Mesothelial cell of epicardium (in vitro differentiated cells): Measurements from ENCODE around the gene MBLAC2. TPM values are rescaled to one million over a fixed set of nuclear protein-coding genes. Genes with fewer than 3 reads are reported as not detected.
A peak's percentile ranks its signal among the peaks of the same experiment; 100 is the strongest.

Source experiments
- DNase-seq, 2 experiments: peaks; one replicate each; pipeline ENCODE4 v3.0.0; 2021; ENCODE audit warnings: low spot score in 2 of 2; ENCODE audit not compliant: unreplicated experiment in 2 of 2
- H3K27ac Mint-ChIP-seq: 2 replicates; pipeline ENCODE4 v1.8.0; 2021; ENCODE audit warnings: mixed read lengths
- H3K27me3 Mint-ChIP-seq: 2 replicates; pipeline ENCODE4 v1.8.0; 2021; ENCODE audit warnings: low read depth, mixed read lengths
- H3K36me3 Mint-ChIP-seq: 2 replicates; pipeline ENCODE4 v1.8.0; 2021; ENCODE audit warnings: mixed read lengths
- H3K4me1 Mint-ChIP-seq: 2 replicates; pipeline ENCODE4 v1.8.0; 2021; ENCODE audit warnings: mixed read lengths
- H3K4me3 Mint-ChIP-seq: 2 replicates; pipeline ENCODE4 v1.8.0; 2021; ENCODE audit warnings: mild to moderate bottlenecking, moderate library complexity, mixed read lengths
- H3K9me3 Mint-ChIP-seq: 2 replicates; pipeline ENCODE4 v1.8.0; 2021; ENCODE audit warnings: mixed read lengths
- total RNA-seq: library from RNA; stranded (reverse); gene quantifications from 3 replicates; pipeline ENCODE4 v1.2.1, GENCODE V29; 2021
- TF ChIP-seq, protein P1 (sequence below): fragments of 200-600 bp; sonication (generic); IDR thresholded peaks from one replicate; pipeline ENCODE4 v1.5.0; 2021; ENCODE audit warnings: antibody characterized with exemption; ENCODE audit not compliant: unreplicated experiment

MBLAC2 gene
- 5.0 to 5.2 TPM (median 5.1 TPM) in 3 replicates for total RNA-seq

DNA sequence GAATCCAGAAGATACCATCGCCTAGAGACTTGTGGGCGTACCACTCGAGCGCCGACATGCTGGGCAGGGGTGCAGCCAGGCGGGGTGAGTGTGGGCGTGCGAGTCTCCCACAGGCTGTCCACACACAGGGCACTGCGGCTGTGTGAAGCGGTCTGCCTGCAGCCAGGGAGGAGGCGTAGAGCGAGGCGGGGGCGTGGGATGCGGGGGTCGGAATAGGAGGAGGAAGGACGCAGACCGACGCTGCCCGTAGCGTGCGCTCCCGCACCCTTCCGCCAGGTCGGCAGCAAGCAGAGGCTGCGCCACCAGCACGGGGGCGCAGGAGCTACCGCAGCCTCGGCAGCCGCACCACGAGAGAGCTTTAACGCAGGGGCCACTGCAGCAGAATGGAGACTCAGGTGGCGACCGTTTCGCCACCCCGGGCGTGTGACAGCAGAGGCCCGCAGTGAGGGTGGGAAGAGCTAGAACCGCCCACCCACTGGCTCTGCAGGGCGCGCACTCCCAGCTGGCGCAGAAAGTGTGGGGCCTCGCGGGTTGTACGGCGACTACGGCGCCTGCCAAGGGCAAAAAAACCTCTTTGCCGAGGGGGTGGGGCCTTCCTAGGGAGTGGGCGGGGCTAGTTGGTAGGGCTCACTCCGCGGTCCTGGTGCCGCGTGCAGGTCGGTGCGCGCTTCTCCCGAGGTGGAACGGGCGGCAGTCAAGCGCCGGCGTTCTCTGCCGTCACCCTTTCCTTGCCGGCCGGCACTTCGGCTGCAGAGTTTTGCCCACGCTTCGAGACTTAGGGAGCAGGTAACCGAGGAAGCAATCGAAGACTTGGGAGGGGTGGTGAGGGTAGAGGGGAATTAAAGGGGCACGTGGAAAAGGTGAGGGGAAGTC, at the start of gene MBLAC2, which contains the start of gene POLR3G:
MBLAC2 (minus strand) TSS at position 537 of the 873 bp plus-strand sequence; CDS start at position 58, 479 bp downstream.
POLR3G (plus strand) TSS at position 630 of the 873 bp plus-strand sequence. CDS start 10,704 bp downstream, outside the sequence.
- peak; percentile 81 to 92 for DNase-seq
- Mint-ChIP-seq H3K4me3 (peak within 1 kb of the TSS; percentile 93), H3K27me3 (peaks cover 5% of the 10 kb centered on the region), H3K9me3 (peaks cover 1% of the 10 kb centered on the region), H3K4me1 (peaks cover 26% of the 10 kb centered on the region), H3K36me3 (peaks cover under 1% of the 10 kb centered on the region), H3K27ac (peak within 1 kb of the TSS; percentile 91)
- TF ChIP-seq, protein P1, sequence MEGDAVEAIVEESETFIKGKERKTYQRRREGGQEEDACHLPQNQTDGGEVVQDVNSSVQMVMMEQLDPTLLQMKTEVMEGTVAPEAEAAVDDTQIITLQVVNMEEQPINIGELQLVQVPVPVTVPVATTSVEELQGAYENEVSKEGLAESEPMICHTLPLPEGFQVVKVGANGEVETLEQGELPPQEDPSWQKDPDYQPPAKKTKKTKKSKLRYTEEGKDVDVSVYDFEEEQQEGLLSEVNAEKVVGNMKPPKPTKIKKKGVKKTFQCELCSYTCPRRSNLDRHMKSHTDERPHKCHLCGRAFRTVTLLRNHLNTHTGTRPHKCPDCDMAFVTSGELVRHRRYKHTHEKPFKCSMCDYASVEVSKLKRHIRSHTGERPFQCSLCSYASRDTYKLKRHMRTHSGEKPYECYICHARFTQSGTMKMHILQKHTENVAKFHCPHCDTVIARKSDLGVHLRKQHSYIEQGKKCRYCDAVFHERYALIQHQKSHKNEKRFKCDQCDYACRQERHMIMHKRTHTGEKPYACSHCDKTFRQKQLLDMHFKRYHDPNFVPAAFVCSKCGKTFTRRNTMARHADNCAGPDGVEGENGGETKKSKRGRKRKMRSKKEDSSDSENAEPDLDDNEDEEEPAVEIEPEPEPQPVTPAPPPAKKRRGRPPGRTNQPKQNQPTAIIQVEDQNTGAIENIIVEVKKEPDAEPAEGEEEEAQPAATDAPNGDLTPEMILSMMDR, result peak; percentile 43

DNA sequence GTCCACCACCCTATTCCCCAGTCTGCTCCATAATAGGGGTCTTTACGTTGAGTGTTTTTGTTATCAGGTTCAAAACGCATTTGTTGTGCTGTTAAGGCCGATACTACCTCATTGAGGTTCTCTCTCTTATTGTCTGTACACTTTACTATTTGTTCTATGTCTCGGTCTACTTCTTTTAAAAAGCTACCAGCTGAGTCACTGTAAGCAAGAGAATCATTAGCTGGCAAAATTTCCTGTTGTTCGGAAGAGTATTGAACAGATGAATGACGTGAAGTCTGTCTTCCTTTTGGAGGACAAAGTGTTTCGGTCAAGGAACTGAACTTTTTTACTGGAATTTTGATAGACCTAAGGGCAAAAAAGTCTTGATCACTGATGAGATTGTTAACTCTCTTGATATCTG, 44.5 kb upstream of the MBLAC2 start:
- H3K27me3 Mint-ChIP-seq, result no peaks in the 10 kb centered on the region
- H3K27ac Mint-ChIP-seq, result no peak overlapping the region
- TF ChIP-seq, protein P1, result no peak
- H3K4me1 Mint-ChIP-seq, result no peaks in the 10 kb centered on the region
- H3K4me3 Mint-ChIP-seq, result no peak overlapping the region
- no peak for DNase-seq
- H3K36me3 Mint-ChIP-seq, result peaks cover 43% of the 10 kb centered on the region
- no peaks in the 10 kb centered on the region for H3K9me3 Mint-ChIP-seq

DNA sequence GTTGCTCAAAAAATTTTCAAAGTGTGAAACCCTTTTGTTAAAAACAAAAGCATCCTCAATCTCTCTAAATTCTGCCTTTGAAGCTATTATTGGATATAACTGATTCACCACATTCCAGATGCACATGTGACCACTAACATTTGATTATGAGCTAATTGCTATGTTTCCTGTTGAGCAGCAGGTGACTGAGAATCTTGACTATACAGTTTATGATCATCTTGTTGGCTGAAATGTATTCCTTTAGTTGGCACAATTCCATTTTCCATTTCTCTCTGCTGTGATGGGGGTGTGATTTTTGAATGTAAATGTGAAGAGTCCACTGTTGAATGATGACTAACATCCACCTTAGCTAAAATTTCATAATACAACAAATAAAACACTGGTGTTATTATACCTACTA, 44.1 kb upstream of the MBLAC2 start:
- DNase-seq, result no peak
- peaks cover 43% of the 10 kb centered on the region for H3K36me3 Mint-ChIP-seq
- no peaks in the 10 kb centered on the region for H3K9me3 Mint-ChIP-seq
- H3K27me3 Mint-ChIP-seq, result no peaks in the 10 kb centered on the region
- no peak overlapping the region for H3K27ac Mint-ChIP-seq
- H3K4me1 Mint-ChIP-seq, result no peaks in the 10 kb centered on the region
- TF ChIP-seq, protein P1, result no peak
- no peak overlapping the region for H3K4me3 Mint-ChIP-seq

DNA sequence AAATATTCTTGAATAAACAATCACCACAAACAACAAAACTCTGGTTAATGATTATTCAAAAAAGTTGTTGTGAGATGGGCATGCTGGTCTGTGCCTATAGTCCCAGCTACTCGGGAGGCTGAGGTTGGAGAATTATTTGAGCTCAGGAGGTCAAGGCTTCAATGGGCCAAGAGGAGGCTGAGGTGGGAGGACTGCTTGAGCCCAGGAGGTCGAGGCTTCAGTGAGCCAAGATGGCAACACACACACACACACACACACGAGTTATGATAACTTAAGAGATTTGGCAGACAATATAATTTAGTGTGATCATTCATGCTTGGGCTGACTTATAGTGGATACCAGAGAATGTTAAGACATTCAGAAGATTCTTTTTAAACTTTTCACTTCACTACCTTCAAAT, 39.9 kb upstream of the MBLAC2 start:
- H3K27ac Mint-ChIP-seq, result no peak overlapping the region
- no peaks in the 10 kb centered on the region for H3K27me3 Mint-ChIP-seq
- no peaks in the 10 kb centered on the region for H3K4me1 Mint-ChIP-seq
- no peak overlapping the region for H3K4me3 Mint-ChIP-seq
- TF ChIP-seq, protein P1, result no peak
- no peak for DNase-seq
- H3K9me3 Mint-ChIP-seq, result no peaks in the 10 kb centered on the region
- peaks cover 16% of the 10 kb centered on the region for H3K36me3 Mint-ChIP-seq

DNA sequence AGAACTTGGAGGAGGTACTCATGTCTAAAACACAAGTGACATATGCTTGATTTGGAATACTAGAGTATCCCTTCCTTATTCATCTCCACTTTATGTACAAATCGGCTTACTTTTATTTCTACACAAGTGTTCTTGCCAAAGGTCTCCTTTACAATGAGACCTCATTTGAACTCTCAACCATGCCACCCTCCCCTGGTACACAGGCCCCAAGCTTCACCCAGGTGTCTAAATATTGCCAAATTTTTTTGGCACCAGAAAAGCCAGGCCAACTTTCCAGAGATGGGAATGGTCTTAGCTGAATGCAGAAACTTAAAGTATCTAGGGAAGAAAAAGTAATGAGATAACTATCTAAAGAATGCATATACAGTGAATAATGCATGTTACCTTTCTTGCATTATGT, 35.9 kb upstream of the MBLAC2 start:
- Mint-ChIP-seq H3K27ac (no peak overlapping the region), H3K36me3 (peaks cover 5% of the 10 kb centered on the region), H3K27me3 (no peaks in the 10 kb centered on the region), H3K4me3 (no peak overlapping the region), H3K9me3 (no peaks in the 10 kb centered on the region), H3K4me1 (no peaks in the 10 kb centered on the region)
- TF ChIP-seq, protein P1, result no peak
- no peak for DNase-seq
